ENCODE data around the gene MTMR11. TPM values are rescaled to one million over a fixed set of nuclear protein-coding genes. Genes with fewer than 3 reads are reported as not detected.

MTMR11 gene
- polyA plus RNA-seq, 2 donors: 5.0 to 7.4 TPM

- WGBS, 2 donors: 84% methylated on average over 11 of the region's 11 CpGs
- no peak overlapping the region for H3K27ac ChIP-seq (ENCODE audit: low read depth in 2 of 2, low read length in 1 of 2)
Observed at GRCh38 chr1:149915429-149916192, 21.1 kb downstream of the MTMR11 start.

GRCh38 chr1:149914545-149914944 is 22.1 kb downstream of the MTMR11 start:
- Histone ChIP-seq H3K36me3 (ENCODE audit: control insufficient read depth in 2 of 2, insufficient read depth in 2 of 2, low read length in 1 of 2) (no peaks in the 10 kb centered on the region), H3K27me3 (ENCODE audit: control insufficient read depth in 1 of 2, insufficient read depth in 2 of 2, low read length in 2 of 2) (no peaks in the 10 kb centered on the region), H3K4me1 (ENCODE audit: control insufficient read depth in 2 of 2, insufficient read depth in 2 of 2, low read length in 1 of 2) (peaks cover 2 to 5% of the 10 kb centered on the region in 2 donors), H3K9me3 (ENCODE audit: control insufficient read depth in 2 of 2, insufficient read depth in 1 of 2, low read depth in 1 of 2, low read length in 1 of 2) (no peaks in the 10 kb centered on the region), H3K27ac (ENCODE audit: low read depth in 2 of 2, low read length in 1 of 2) (no peak overlapping the region), H3K4me3 (ENCODE audit: low read depth in 1 of 2, low read length in 2 of 2) (no peak overlapping the region)
- WGBS, 2 donors: 82 to 84% methylated on average over 1 of the region's 1 CpG

More at GRCh38 chr1:149915429-149916192, 21.1 kb downstream of the MTMR11 start:
- Histone ChIP-seq H3K4me1 (ENCODE audit: control insufficient read depth in 2 of 2, insufficient read depth in 2 of 2, low read length in 1 of 2) (peaks cover 2 to 5% of the 10 kb centered on the region in 2 donors), H3K27me3 (ENCODE audit: control insufficient read depth in 1 of 2, insufficient read depth in 2 of 2, low read length in 2 of 2) (no peaks in the 10 kb centered on the region), H3K9me3 (ENCODE audit: control insufficient read depth in 2 of 2, insufficient read depth in 1 of 2, low read depth in 1 of 2, low read length in 1 of 2) (no peaks in the 10 kb centered on the region), H3K36me3 (ENCODE audit: control insufficient read depth in 2 of 2, insufficient read depth in 2 of 2, low read length in 1 of 2) (no peaks in the 10 kb centered on the region), H3K4me3 (ENCODE audit: low read depth in 1 of 2, low read length in 2 of 2) (no peak overlapping the region)

GRCh38 chr1:149906570-149907075 is 30.1 kb downstream of the MTMR11 start:
- Histone ChIP-seq H3K4me3 (ENCODE audit: low read depth in 1 of 2, low read length in 2 of 2) (no peak overlapping the region), H3K27me3 (ENCODE audit: control insufficient read depth in 1 of 2, insufficient read depth in 2 of 2, low read length in 2 of 2) (no peaks in the 10 kb centered on the region), H3K36me3 (ENCODE audit: control insufficient read depth in 2 of 2, insufficient read depth in 2 of 2, low read length in 1 of 2) (no peaks in the 10 kb centered on the region), H3K4me1 (ENCODE audit: control insufficient read depth in 2 of 2, insufficient read depth in 2 of 2, low read length in 1 of 2) (no peaks in the 10 kb centered on the region), H3K9me3 (ENCODE audit: control insufficient read depth in 2 of 2, insufficient read depth in 1 of 2, low read depth in 1 of 2, low read length in 1 of 2) (no peaks in the 10 kb centered on the region), H3K27ac (ENCODE audit: low read depth in 2 of 2, low read length in 1 of 2) (no peak overlapping the region)
- WGBS, 2 donors: 78 to 87% methylated on average over 10 of the region's 10 CpGs

- Histone ChIP-seq H3K4me3 (ENCODE audit: low read depth in 1 of 2, low read length in 2 of 2) (no peak overlapping the region), H3K36me3 (ENCODE audit: control insufficient read depth in 2 of 2, insufficient read depth in 2 of 2, low read length in 1 of 2) (no peaks in the 10 kb centered on the region), H3K9me3 (ENCODE audit: control insufficient read depth in 2 of 2, insufficient read depth in 1 of 2, low read depth in 1 of 2, low read length in 1 of 2) (no peaks in the 10 kb centered on the region), H3K27ac (ENCODE audit: low read depth in 2 of 2, low read length in 1 of 2) (no peak overlapping the region), H3K27me3 (ENCODE audit: control insufficient read depth in 1 of 2, insufficient read depth in 2 of 2, low read length in 2 of 2) (no peaks in the 10 kb centered on the region), H3K4me1 (ENCODE audit: control insufficient read depth in 2 of 2, insufficient read depth in 2 of 2, low read length in 1 of 2) (peaks cover 0 to 7% of the 10 kb centered on the region in 2 donors)
- WGBS, 2 donors: 84% methylated on average over 4 to 5 of the region's 5 CpGs
Observed at GRCh38 chr1:149903836-149904491, 32.7 kb downstream of the MTMR11 start.

GRCh38 chr1:149899460-149900284 is 37.0 kb downstream of the MTMR11 start, which contains the start of gene BOLA1:
TSS of gene BOLA1 (plus strand) at chr1:149899568. CDS start at chr1:149900060, 492 bp downstream.
- Histone ChIP-seq H3K36me3 (ENCODE audit: control insufficient read depth in 2 of 2, insufficient read depth in 2 of 2, low read length in 1 of 2) (no peaks in the 10 kb centered on the region), H3K4me1 (ENCODE audit: control insufficient read depth in 2 of 2, insufficient read depth in 2 of 2, low read length in 1 of 2) (peaks cover 0 to 7% of the 10 kb centered on the region in 2 donors), H3K4me3 (ENCODE audit: low read depth in 1 of 2, low read length in 2 of 2) (peak within 1 kb of the TSS; percentile 62 to 71), H3K27ac (ENCODE audit: low read depth in 2 of 2, low read length in 1 of 2) (peak within 1 kb of the TSS; percentile 91 to 92), H3K27me3 (ENCODE audit: control insufficient read depth in 1 of 2, insufficient read depth in 2 of 2, low read length in 2 of 2) (no peaks in the 10 kb centered on the region), H3K9me3 (ENCODE audit: control insufficient read depth in 2 of 2, insufficient read depth in 1 of 2, low read depth in 1 of 2, low read length in 1 of 2) (no peaks in the 10 kb centered on the region)
- WGBS, 2 donors: 4 to 6% methylated on average over 64 to 65 of the region's 65 CpGs

- Histone ChIP-seq H3K4me1 (ENCODE audit: control insufficient read depth in 2 of 2, insufficient read depth in 2 of 2, low read length in 1 of 2) (peaks cover 0 to 7% of the 10 kb centered on the region in 2 donors), H3K4me3 (ENCODE audit: low read depth in 1 of 2, low read length in 2 of 2) (no peak overlapping the region), H3K36me3 (ENCODE audit: control insufficient read depth in 2 of 2, insufficient read depth in 2 of 2, low read length in 1 of 2) (no peaks in the 10 kb centered on the region), H3K27ac (ENCODE audit: low read depth in 2 of 2, low read length in 1 of 2) (no peak overlapping the region), H3K9me3 (ENCODE audit: control insufficient read depth in 2 of 2, insufficient read depth in 1 of 2, low read depth in 1 of 2, low read length in 1 of 2) (no peaks in the 10 kb centered on the region), H3K27me3 (ENCODE audit: control insufficient read depth in 1 of 2, insufficient read depth in 2 of 2, low read length in 2 of 2) (no peaks in the 10 kb centered on the region)
- WGBS, 2 donors: 92 to 94% methylated on average over 4 of the region's 4 CpGs
Observed at GRCh38 chr1:149896575-149896974, 40.1 kb downstream of the MTMR11 start.

GRCh38 chr1:149888999-149889289 is 47.7 kb downstream of the MTMR11 start:
- Histone ChIP-seq H3K4me3 (ENCODE audit: low read depth in 1 of 2, low read length in 2 of 2) (peak overlapping the region; percentile 47 to 71), H3K9me3 (ENCODE audit: control insufficient read depth in 2 of 2, insufficient read depth in 1 of 2, low read depth in 1 of 2, low read length in 1 of 2) (no peaks in the 10 kb centered on the region), H3K4me1 (ENCODE audit: control insufficient read depth in 2 of 2, insufficient read depth in 2 of 2, low read length in 1 of 2) (no peaks in the 10 kb centered on the region), H3K36me3 (ENCODE audit: control insufficient read depth in 2 of 2, insufficient read depth in 2 of 2, low read length in 1 of 2) (no peaks in the 10 kb centered on the region), H3K27me3 (ENCODE audit: control insufficient read depth in 1 of 2, insufficient read depth in 2 of 2, low read length in 2 of 2) (no peaks in the 10 kb centered on the region), H3K27ac (ENCODE audit: low read depth in 2 of 2, low read length in 1 of 2) (peak overlapping the region; percentile 99 to 100)
- WGBS, 2 donors: 14 to 28% methylated on average over 6 of the region's 6 CpGs

GRCh38 chr1:149888247-149888998 is 48.3 kb downstream of the MTMR11 start:
- no peaks in the 10 kb centered on the region for H3K9me3 ChIP-seq (ENCODE audit: control insufficient read depth in 2 of 2, insufficient read depth in 1 of 2, low read depth in 1 of 2, low read length in 1 of 2)
- H3K27ac ChIP-seq (ENCODE audit: low read depth in 2 of 2, low read length in 1 of 2): peak overlapping the region; percentile 99 to 100
- WGBS, 2 donors: 2 to 3% methylated on average over 28 of the region's 28 CpGs
- no peaks in the 10 kb centered on the region for H3K4me1 ChIP-seq (ENCODE audit: control insufficient read depth in 2 of 2, insufficient read depth in 2 of 2, low read length in 1 of 2)
- H3K36me3 ChIP-seq (ENCODE audit: control insufficient read depth in 2 of 2, insufficient read depth in 2 of 2, low read length in 1 of 2): no peaks in the 10 kb centered on the region
- H3K27me3 ChIP-seq (ENCODE audit: control insufficient read depth in 1 of 2, insufficient read depth in 2 of 2, low read length in 2 of 2): no peaks in the 10 kb centered on the region
- H3K4me3 ChIP-seq (ENCODE audit: low read depth in 1 of 2, low read length in 2 of 2): peak overlapping the region; percentile 47 to 71

All from esophagus (tissue), 2 donors.